Measurements from ENCODE around the gene ADGB. TPM values are rescaled to one million over a fixed set of nuclear protein-coding genes. Genes with fewer than 3 reads are reported as not detected.

The ADGB gene
- total and polyA plus RNA-seq, 9 of the 15 experiments (the other 6 are each of a cell fraction or from before 2014, with no cell fraction given): not detected

- no peak for TF ChIP-seq POLR2AphosphoS5 (IDR thresholded peaks at IDR 0.05; ENCODE audit: control insufficient read depth, insufficient read depth, low read depth, low read length)
- no peak for TF ChIP-seq RFX5 (IDR thresholded peaks at IDR 0.05; ENCODE audit: low read depth, low read length)
- TF ChIP-seq RBM39 (optimal IDR thresholded peaks at IDR 0.05; ENCODE audit: low read depth, low read length): peak; percentile 25
- TF ChIP-seq ZNF316 (IDR thresholded peaks at IDR 0.05): no peak
- TF ChIP-seq ZNF143 (CRISPR knock-in tag; IDR thresholded peaks at IDR 0.05): no peak
- TF ChIP-seq ZNF512 (tag; IDR thresholded peaks at IDR 0.05): no peak
- no peak for TF ChIP-seq PCBP1 (IDR thresholded peaks at IDR 0.05; ENCODE audit: low read depth, low read length, poor library complexity, severe bottlenecking)
- TF ChIP-seq MCM3 (IDR thresholded peaks at IDR 0.05): no peak
- TF ChIP-seq CLOCK (CRISPR knock-in tag; IDR thresholded peaks at IDR 0.05; ENCODE audit: borderline replicate concordance): no peak
- TF ChIP-seq ZBTB7A (IDR thresholded peaks at IDR 0.05; ENCODE audit: borderline replicate concordance, control insufficient read depth, low read depth, low read length): no peak
- no peak for TF ChIP-seq ZNF780A (CRISPR knock-in tag; IDR thresholded peaks at IDR 0.05)
- TF ChIP-seq ATF1 (CRISPR knock-in tag; IDR thresholded peaks at IDR 0.05): no peak
- 0 out of 2 replicates have a peak, but pooled peaks have one; percentile 16 for TF ChIP-seq ATF1 (tag; IDR thresholded peaks at IDR 0.05)
- no peak for TF ChIP-seq RCOR1 (IDR thresholded peaks at IDR 0.05; ENCODE audit: borderline replicate concordance in 1 of 2, low read depth in 2 of 2, low read length in 2 of 2)
- peak; percentile 28; the same call in 1 of the 2 replicates for TF ChIP-seq RFX1 (IDR thresholded peaks at IDR 0.05)
Observed at GRCh38 chr6:146770275-146770964, 171.6 kb downstream of the ADGB start (continued).
